Hepatocyte (in vitro differentiated cells): Measurements from ENCODE around the gene GPC5. TPM values are rescaled to one million over a fixed set of nuclear protein-coding genes. Genes with fewer than 3 reads are reported as not detected.
"Not testable (repeated sequence)": the region's sequence is repeated elsewhere in the genome, so short reads cannot be mapped to it uniquely, and the experiment has no call there.

Experiments
- DNase-seq: peaks from one replicate; pipeline ENCODE4 v3.0.0-alpha.2; 2016; ENCODE audit warnings: low spot score
- H2AFZ ChIP-seq: fragments of 200-600 bp; sonication (generic); 2 replicates; pipeline ENCODE4 v1.6.0; 2016; ENCODE audit warnings: antibody characterized with exemption, mild to moderate bottlenecking
- H3K27ac ChIP-seq: fragments of 200-600 bp; sonication (generic); 2 replicates; pipeline ENCODE4 v1.5.1; 2016; ENCODE audit warnings: mild to moderate bottlenecking
- H3K27me3 ChIP-seq: fragments of 200-600 bp; sonication (generic); 2 replicates; pipeline ENCODE4 v1.6.1; 2016
- H3K36me3 ChIP-seq: fragments of 200-600 bp; sonication (generic); replicated peaks from 2 replicates; pipeline ENCODE4 v1.5.1; 2016; ENCODE audit warnings: low read depth; ENCODE audit not compliant: insufficient read depth
- H3K4me1 ChIP-seq: fragments of 200-600 bp; sonication (generic); 2 replicates; pipeline ENCODE4 v1.5.1; 2016; ENCODE audit warnings: mild to moderate bottlenecking, moderate library complexity; ENCODE audit not compliant: insufficient read depth
- H3K4me2 ChIP-seq: fragments of 200-600 bp; sonication (generic); 2 replicates; pipeline ENCODE4 v1.6.0; 2016
- H3K4me3 ChIP-seq: fragments of 200-600 bp; sonication (generic); 2 replicates; pipeline ENCODE4 v1.5.1; 2016; ENCODE audit warnings: mild to moderate bottlenecking
- H3K79me2 ChIP-seq: fragments of 200-600 bp; sonication (generic); 2 replicates; pipeline ENCODE4 v1.6.0; 2017; ENCODE audit warnings: mild to moderate bottlenecking
- H3K9me2 ChIP-seq: fragments of 200-600 bp; sonication (generic); replicated peaks from 2 replicates; pipeline ENCODE4 v1.6.0; 2017; ENCODE audit warnings: mild to moderate bottlenecking; ENCODE audit not compliant: insufficient read depth
- H3K9me3 ChIP-seq: fragments of 200-600 bp; sonication (generic); 2 replicates; pipeline ENCODE4 v1.5.1; 2016; ENCODE audit warnings: low read depth, mild to moderate bottlenecking
- H4K20me1 ChIP-seq: fragments of 200-600 bp; sonication (generic); 2 replicates; pipeline ENCODE4 v1.6.0; 2016; ENCODE audit warnings: mild to moderate bottlenecking; ENCODE audit not compliant: insufficient read depth, poor library complexity, severe bottlenecking
- CTCF ChIP-seq: fragments of 200-600 bp; sonication (generic); IDR thresholded peaks from 2 replicates; pipeline ENCODE4 v1.5.1; 2016; ENCODE audit warnings: antibody characterized with exemption, mild to moderate bottlenecking; ENCODE audit not compliant: poor library complexity
- EZH2 ChIP-seq: fragments of 200-600 bp; sonication (generic); IDR thresholded peaks from 2 replicates; pipeline ENCODE4 v1.6.1; 2016; ENCODE audit warnings: antibody characterized with exemption, mild to moderate bottlenecking, borderline replicate concordance
- EZH2phosphoT487 ChIP-seq: fragments of 200-600 bp; sonication (generic); IDR thresholded peaks from one replicate; pipeline ENCODE4 v1.6.1; 2018; ENCODE audit warnings: antibody characterized with exemption, mild to moderate bottlenecking, low read depth, moderate library complexity; ENCODE audit not compliant: unreplicated experiment, severe bottlenecking
- WGBS: methylation state at CpG from one replicate; pipeline ENCODE4 v1.1.6; 2016; ENCODE audit warnings: low lambda C conversion rate; ENCODE audit errors: missing lambda C conversion rate; 5-methylcytosine and 5-hydroxymethylcytosine counted together
- polyA plus RNA-seq: library from polyadenylated mRNA; unstranded; fragments of >200 nt; fragmentation: Nextera tagmentation; extraction: Ambion mirVana; gene quantifications from 2 replicates; pipeline ENCODE4 v1.2.1, GENCODE V29; 2016
- total RNA-seq: library from RNA; depleted of rRNA; stranded (reverse); fragments of >200 nt; gene quantifications from 2 replicates; pipeline ENCODE4 v1.2.3, GENCODE V29; 2014

Gene GPC5
- total and polyA plus RNA-seq, 2 experiments from 2014 or later = 3.9 to 5.4 TPM

GRCh38 chr13:92538164-92538563, 1139.7 kb downstream of the GPC5 start:
- H2AFZ ChIP-seq = no peak overlapping the region
- DNase-seq = no peak
- no peaks in the 10 kb centered on the region for H4K20me1 ChIP-seq
- WGBS = 94% methylated on average over 3 of the region's 3 CpGs
- no peaks in the 10 kb centered on the region for H3K36me3 ChIP-seq
- H3K9me3 ChIP-seq = no peaks in the 10 kb centered on the region
- no peaks in the 10 kb centered on the region for H3K79me2 ChIP-seq
- no peak for TF ChIP-seq EZH2phosphoT487
- no peak for TF ChIP-seq EZH2
- TF ChIP-seq CTCF = no peak
- H3K27me3 ChIP-seq = no peaks in the 10 kb centered on the region
- H3K9me2 ChIP-seq = no peaks in the 10 kb centered on the region
- H3K4me3 ChIP-seq = no peak overlapping the region
- H3K4me1 ChIP-seq = no peaks in the 10 kb centered on the region
- peak overlapping the region; percentile 21 for H3K27ac ChIP-seq
- H3K4me2 ChIP-seq = no peak overlapping the region

DNA sequence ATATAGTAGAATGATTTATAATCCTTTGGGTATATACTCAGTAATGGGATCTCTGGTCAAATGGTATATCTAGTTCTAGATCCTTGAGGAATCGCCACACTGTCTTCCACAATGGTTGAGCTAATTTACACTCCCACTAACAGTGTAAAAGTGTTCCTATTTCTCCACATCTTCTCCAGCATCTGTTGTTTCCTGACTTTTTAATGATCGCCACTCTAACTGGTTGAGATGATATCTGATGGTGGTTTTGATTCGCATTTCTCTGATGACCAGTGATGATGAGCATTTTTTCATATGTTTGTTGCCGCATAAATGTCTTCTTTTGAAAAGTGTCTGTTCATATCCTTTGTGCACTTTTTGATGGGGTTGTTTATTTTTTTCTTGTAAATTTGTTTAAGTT, 1140.7 kb downstream of the GPC5 start:
- H3K27ac ChIP-seq, H4K20me1 ChIP-seq, H3K4me3 ChIP-seq, H3K4me2 ChIP-seq, H3K79me2 ChIP-seq, DNase-seq, H3K9me2 ChIP-seq, H3K27me3 ChIP-seq, H3K36me3 ChIP-seq, H3K9me3 ChIP-seq, H2AFZ ChIP-seq, H3K4me1 ChIP-seq: not testable (repeated sequence)
- WGBS = 100% methylated on average over 4 of the region's 4 CpGs

- no peaks in the 10 kb centered on the region for H3K4me1 ChIP-seq
- no peak for TF ChIP-seq EZH2phosphoT487
- no peak for TF ChIP-seq EZH2
- TF ChIP-seq CTCF = no peak
- 84% methylated on average over 3 of the region's 3 CpGs for WGBS
Measured at GRCh38 chr13:92547266-92547665, 1148.8 kb downstream of the GPC5 start.

GRCh38 chr13:92549276-92549675, 1150.9 kb downstream of the GPC5 start:
- TF ChIP-seq EZH2 (no peak), EZH2phosphoT487 (no peak), CTCF (no peak)
- Histone ChIP-seq H3K27me3 (no peaks in the 10 kb centered on the region), H3K9me3 (no peaks in the 10 kb centered on the region), H2AFZ (no peak overlapping the region), H3K4me2 (no peak overlapping the region), H3K9me2 (no peaks in the 10 kb centered on the region), H3K27ac (peak overlapping the region; percentile 19), H3K4me3 (no peak overlapping the region), H3K4me1 (no peaks in the 10 kb centered on the region), H3K79me2 (no peaks in the 10 kb centered on the region), H4K20me1 (no peaks in the 10 kb centered on the region), H3K36me3 (no peaks in the 10 kb centered on the region)
- 53% methylated on average over 1 of the region's 1 CpG for WGBS
- DNase-seq = no peak

More at GRCh38 chr13:92547266-92547665, 1148.8 kb downstream of the GPC5 start:
- no peak for DNase-seq
- H3K36me3 ChIP-seq = no peaks in the 10 kb centered on the region
- H3K4me2 ChIP-seq = no peak overlapping the region
- H3K27ac ChIP-seq = no peak overlapping the region
- no peaks in the 10 kb centered on the region for H3K79me2 ChIP-seq
- no peak overlapping the region for H2AFZ ChIP-seq
- no peaks in the 10 kb centered on the region for H3K9me3 ChIP-seq
- no peaks in the 10 kb centered on the region for H3K27me3 ChIP-seq
- no peaks in the 10 kb centered on the region for H3K9me2 ChIP-seq
- H3K4me3 ChIP-seq = no peak overlapping the region
- no peaks in the 10 kb centered on the region for H4K20me1 ChIP-seq
